HG03095 (cell line): ENCODE data around the gene ERFE.
A peak's percentile ranks its signal among the peaks of the same experiment; 100 is the strongest.
"Not testable (repeated sequence)": the region's sequence is repeated elsewhere in the genome, so short reads cannot be mapped to it uniquely, and the experiment has no call there.

Experiments used
- ATAC-seq: cut with Tn5 transposase; IDR thresholded peaks from one replicate; pipeline ENCODE4 v1.9.1; 2021; ENCODE audit warnings: moderate library complexity; ENCODE audit not compliant: unreplicated experiment

Gene ERFE

GRCh38 chr2:238158509-238159070 is at the start of gene ERFE:
Gene ERFE (plus strand): TSS chr2:238158970. CDS start chr2:238159008, 38 bp downstream.
- ATAC-seq = peak; percentile 52

- ATAC-seq = no peak
Measured at GRCh38 chr2:238113611-238114010, 45.2 kb upstream of the ERFE start.

- ATAC-seq = no peak
Measured at GRCh38 chr2:238114331-238114841, 44.4 kb upstream of the ERFE start.

GRCh38 chr2:238114851-238115660 is 43.7 kb upstream of the ERFE start:
- no peak for ATAC-seq

- not testable (repeated sequence) for ATAC-seq
Measured at GRCh38 chr2:238115709-238116108, 43.1 kb upstream of the ERFE start.

GRCh38 chr2:238116298-238117198 is 42.2 kb upstream of the ERFE start:
- ATAC-seq = no peak

GRCh38 chr2:238117199-238118154 is 41.3 kb upstream of the ERFE start:
- ATAC-seq = no peak

- no peak for ATAC-seq
Measured at GRCh38 chr2:238119756-238120462, 38.9 kb upstream of the ERFE start.

GRCh38 chr2:238120463-238121298 is 38.1 kb upstream of the ERFE start:
- ATAC-seq = no peak

- ATAC-seq = no peak
Measured at GRCh38 chr2:238121511-238122286, 37.1 kb upstream of the ERFE start.

- no peak for ATAC-seq
Measured at GRCh38 chr2:238122287-238123217, 36.2 kb upstream of the ERFE start.

- ATAC-seq = no peak
Measured at GRCh38 chr2:238123218-238123971, 35.4 kb upstream of the ERFE start.

- no peak for ATAC-seq
Measured at GRCh38 chr2:238123991-238124470, 34.7 kb upstream of the ERFE start.

GRCh38 chr2:238124488-238125126 is 34.2 kb upstream of the ERFE start:
- ATAC-seq = no peak

- no peak for ATAC-seq
Measured at GRCh38 chr2:238125127-238125885, 33.5 kb upstream of the ERFE start.
